ENCODE measurements around the gene REPIN1.

REPIN1 gene

GRCh38 chr7:150388306-150388705 is 19.7 kb downstream of the REPIN1 start:
- TF ChIP-seq CTCF (IDR thresholded peaks at IDR 0.05; ENCODE audit: low read depth, low read length), result no peak
- in situ Hi-C loops (cut with HindIII; ENCODE audit: low sequenced_read_pairs), result no loop called here
- H3K4me3 ChIP-seq (ENCODE audit: low read depth, low read length), result no peak overlapping the region
- DNase-seq (ENCODE audit: low read depth, low spot score), result no peak

GRCh38 chr7:150388709-150389531 is 20.3 kb downstream of the REPIN1 start:
- peak; percentile 70 for DNase-seq (ENCODE audit: low read depth, low spot score)
- H3K4me3 ChIP-seq (ENCODE audit: low read depth, low read length), result no peak overlapping the region
- peak; percentile 80 for TF ChIP-seq CTCF (IDR thresholded peaks at IDR 0.05; ENCODE audit: low read depth, low read length)
- in situ Hi-C loops (cut with HindIII; ENCODE audit: low sequenced_read_pairs), result no loop called here

GRCh38 chr7:150389532-150389816 is 20.9 kb downstream of the REPIN1 start:
- TF ChIP-seq CTCF (IDR thresholded peaks at IDR 0.05; ENCODE audit: low read depth, low read length), result no peak
- H3K4me3 ChIP-seq (ENCODE audit: low read depth, low read length), result no peak overlapping the region
- in situ Hi-C loops (cut with HindIII; ENCODE audit: low sequenced_read_pairs), result no loop called here
- DNase-seq (ENCODE audit: low read depth, low spot score), result no peak

- no peak for DNase-seq (ENCODE audit: low read depth, low spot score)
- no peak for TF ChIP-seq CTCF (IDR thresholded peaks at IDR 0.05; ENCODE audit: low read depth, low read length)
- H3K4me3 ChIP-seq (ENCODE audit: low read depth, low read length), result no peak overlapping the region
- in situ Hi-C loops (cut with HindIII; ENCODE audit: low sequenced_read_pairs), result no loop called here
Observed at GRCh38 chr7:150390205-150390604, 21.6 kb downstream of the REPIN1 start.

GRCh38 chr7:150393325-150393724 is 24.7 kb downstream of the REPIN1 start:
- in situ Hi-C loops (cut with HindIII; ENCODE audit: low sequenced_read_pairs), result no loop called here
- no peak overlapping the region for H3K4me3 ChIP-seq (ENCODE audit: low read depth, low read length)
- TF ChIP-seq CTCF (IDR thresholded peaks at IDR 0.05; ENCODE audit: low read depth, low read length), result no peak
- no peak for DNase-seq (ENCODE audit: low read depth, low spot score)

GRCh38 chr7:150396426-150396825 is 27.8 kb downstream of the REPIN1 start:
- no peak for TF ChIP-seq CTCF (IDR thresholded peaks at IDR 0.05; ENCODE audit: low read depth, low read length)
- DNase-seq (ENCODE audit: low read depth, low spot score), result no peak
- H3K4me3 ChIP-seq (ENCODE audit: low read depth, low read length), result no peak overlapping the region
- in situ Hi-C loops (cut with HindIII; ENCODE audit: low sequenced_read_pairs), result no loop called here
